ENCODE measurements around the gene LRP5. TPM values are rescaled to one million over a fixed set of nuclear protein-coding genes. Genes with fewer than 3 reads are reported as not detected.

Gene LRP5
- total RNA-seq, 2 experiments from 2014 or later = 37.1 to 46.3 TPM

- ATAC-seq (no peak), DNase-seq (no peak)
These were observed 13.5 kb downstream of the LRP5 start for GRCh38 chr11:68325907-68326220.

GRCh38 chr11:68326334-68327215, 14.2 kb downstream of the LRP5 start:
- ATAC-seq (no peak), DNase-seq (no peak)
- no peak overlapping the region for H3K27ac Mint-ChIP-seq
- POLR2A ChIA-PET = interaction anchor here (1.0 kb wide), 1 partner anchor 10 kb away, joined by 3 read pairs; no protein-coding TSS in a partner anchor
- H3K4me1 Mint-ChIP-seq (ENCODE audit: low read depth) = peaks cover 56% of the 10 kb centered on the region
- CTCF ChIA-PET = interaction anchor here (1.1 to 1.4 kb wide), 2 partner anchors 10 to 28 kb away, joined by 3 read pairs; no protein-coding TSS in a partner anchor
- H3K9me3 Mint-ChIP-seq (ENCODE audit: insufficient read depth) = no peaks in the 10 kb centered on the region
- no peaks in the 10 kb centered on the region for H3K27me3 Mint-ChIP-seq (ENCODE audit: low read depth)
- H3K4me3 Mint-ChIP-seq = no peak overlapping the region
- peaks cover 15% of the 10 kb centered on the region for H3K36me3 Mint-ChIP-seq (ENCODE audit: low read depth)

More at GRCh38 chr11:68325907-68326220, 13.5 kb downstream of the LRP5 start:
- ChIA-PET CTCF (interaction anchor here (1.4 kb wide), 1 partner anchor 9 kb away, joined by 3 read pairs; no protein-coding TSS in a partner anchor), POLR2A (no interaction called here)
- Mint-ChIP-seq H3K4me3 (no peak overlapping the region), H3K36me3 (ENCODE audit: low read depth) (peaks cover 19% of the 10 kb centered on the region), H3K27ac (peak overlapping the region; percentile 40), H3K9me3 (ENCODE audit: insufficient read depth) (no peaks in the 10 kb centered on the region), H3K27me3 (ENCODE audit: low read depth) (no peaks in the 10 kb centered on the region), H3K4me1 (ENCODE audit: low read depth) (peaks cover 49% of the 10 kb centered on the region)

GRCh38 chr11:68327586-68328370, 15.4 kb downstream of the LRP5 start:
- POLR2A ChIA-PET = interaction anchor here (0.7 kb wide), 2 partner anchors 10 to 11 kb away, joined by 3 read pairs; no protein-coding TSS in a partner anchor
- H3K4me3 Mint-ChIP-seq = peak overlapping the region; percentile 55
- no peaks in the 10 kb centered on the region for H3K9me3 Mint-ChIP-seq (ENCODE audit: insufficient read depth)
- no peaks in the 10 kb centered on the region for H3K27me3 Mint-ChIP-seq (ENCODE audit: low read depth)
- no peak for ATAC-seq
- H3K27ac Mint-ChIP-seq = peak overlapping the region; percentile 56
- no peak for DNase-seq
- H3K4me1 Mint-ChIP-seq (ENCODE audit: low read depth) = peaks cover 66% of the 10 kb centered on the region
- CTCF ChIA-PET = interaction anchor here (0.8 to 1.4 kb wide), 6 partner anchors 8 to 76 kb away, joined by 3 to 6 read pairs (median 3); no protein-coding TSS in a partner anchor
- peaks cover 13% of the 10 kb centered on the region for H3K36me3 Mint-ChIP-seq (ENCODE audit: low read depth)

GRCh38 chr11:68328374-68329091, 16.1 kb downstream of the LRP5 start:
- CTCF ChIA-PET = interaction anchor here (0.8 to 1.8 kb wide), 6 partner anchors 8 to 77 kb away, joined by 3 to 6 read pairs (median 4); no protein-coding TSS in a partner anchor
- Mint-ChIP-seq H3K36me3 (ENCODE audit: low read depth) (peaks cover 16% of the 10 kb centered on the region), H3K4me3 (peak overlapping the region; percentile 55), H3K27me3 (ENCODE audit: low read depth) (no peaks in the 10 kb centered on the region), H3K9me3 (ENCODE audit: insufficient read depth) (no peaks in the 10 kb centered on the region), H3K27ac (peak overlapping the region; percentile 79), H3K4me1 (ENCODE audit: low read depth) (peaks cover 73% of the 10 kb centered on the region)
- POLR2A ChIA-PET = interaction anchor here (0.7 kb wide), 1 partner anchor 12 kb away, joined by 3 read pairs; no protein-coding TSS in a partner anchor
- peak; percentile 38 for ATAC-seq
- DNase-seq = peak; percentile 62

- CTCF ChIA-PET = interaction anchor here (1.8 kb wide), 1 partner anchor 56 kb away, joined by 5 read pairs; no protein-coding TSS in a partner anchor
- Mint-ChIP-seq H3K4me3 (no peak overlapping the region), H3K36me3 (ENCODE audit: low read depth) (peaks cover 20% of the 10 kb centered on the region), H3K27ac (no peak overlapping the region), H3K9me3 (ENCODE audit: insufficient read depth) (no peaks in the 10 kb centered on the region), H3K27me3 (ENCODE audit: low read depth) (no peaks in the 10 kb centered on the region), H3K4me1 (ENCODE audit: low read depth) (peaks cover 83% of the 10 kb centered on the region)
- DNase-seq = no peak
- ATAC-seq = no peak
- POLR2A ChIA-PET = no interaction called here
These were observed 17.1 kb downstream of the LRP5 start for GRCh38 chr11:68329536-68329935.

GRCh38 chr11:68329978-68330699, 17.7 kb downstream of the LRP5 start:
- Mint-ChIP-seq H3K4me3 (no peak overlapping the region), H3K36me3 (ENCODE audit: low read depth) (peaks cover 20% of the 10 kb centered on the region), H3K9me3 (ENCODE audit: insufficient read depth) (no peaks in the 10 kb centered on the region), H3K27ac (peak overlapping the region; percentile 88), H3K27me3 (ENCODE audit: low read depth) (no peaks in the 10 kb centered on the region), H3K4me1 (ENCODE audit: low read depth) (peaks cover 83% of the 10 kb centered on the region)
- ChIA-PET CTCF (interaction anchor here (1.8 kb wide), 1 partner anchor 55 kb away, joined by 5 read pairs; no protein-coding TSS in a partner anchor), POLR2A (no interaction called here)
- ATAC-seq (no peak), DNase-seq (no peak)

- no peak for DNase-seq
- Mint-ChIP-seq H3K9me3 (ENCODE audit: insufficient read depth) (no peaks in the 10 kb centered on the region), H3K4me1 (ENCODE audit: low read depth) (peaks cover 87% of the 10 kb centered on the region), H3K27me3 (ENCODE audit: low read depth) (no peaks in the 10 kb centered on the region), H3K4me3 (peak overlapping the region; percentile 59), H3K27ac (peak overlapping the region; percentile 88), H3K36me3 (ENCODE audit: low read depth) (peaks cover 23% of the 10 kb centered on the region)
- POLR2A ChIA-PET = no interaction called here
- CTCF ChIA-PET = interaction anchor here (1.0 to 1.9 kb wide), 5 partner anchors 15 to 129 kb away, joined by 3 to 6 read pairs (median 4); partner anchors contain the start of genes C11orf24 and PPP6R3
- ATAC-seq = peak; percentile 25
These were observed 18.4 kb downstream of the LRP5 start for GRCh38 chr11:68330700-68331337.

- H3K27me3 Mint-ChIP-seq (ENCODE audit: low read depth) = no peaks in the 10 kb centered on the region
- H3K4me3 Mint-ChIP-seq = peak overlapping the region; percentile 59
- ChIA-PET CTCF (interaction anchor here (1.0 to 1.9 kb wide), 6 partner anchors 9 to 129 kb away, joined by 3 to 6 read pairs (median 3); partner anchors contain the start of genes C11orf24 and PPP6R3), POLR2A (no interaction called here)
- peaks cover 25% of the 10 kb centered on the region for H3K36me3 Mint-ChIP-seq (ENCODE audit: low read depth)
- peak overlapping the region; percentile 88 for H3K27ac Mint-ChIP-seq
- H3K4me1 Mint-ChIP-seq (ENCODE audit: low read depth) = peaks cover 89% of the 10 kb centered on the region
- DNase-seq = peak; percentile 52
- peak; percentile 66 for ATAC-seq
- H3K9me3 Mint-ChIP-seq (ENCODE audit: insufficient read depth) = no peaks in the 10 kb centered on the region
These were observed 19.1 kb downstream of the LRP5 start for GRCh38 chr11:68331338-68331947.

- no peak for DNase-seq
- peaks cover 90% of the 10 kb centered on the region for H3K4me1 Mint-ChIP-seq (ENCODE audit: low read depth)
- H3K4me3 Mint-ChIP-seq = no peak overlapping the region
- H3K27ac Mint-ChIP-seq = peak overlapping the region; percentile 88
- no peak for ATAC-seq
- peaks cover 25% of the 10 kb centered on the region for H3K36me3 Mint-ChIP-seq (ENCODE audit: low read depth)
- no peaks in the 10 kb centered on the region for H3K9me3 Mint-ChIP-seq (ENCODE audit: insufficient read depth)
- POLR2A ChIA-PET = no interaction called here
- CTCF ChIA-PET = interaction anchor here (1.1 to 1.9 kb wide), 4 partner anchors 9 to 125 kb away, joined by 3 to 4 read pairs (median 4); no protein-coding TSS in a partner anchor
- H3K27me3 Mint-ChIP-seq (ENCODE audit: low read depth) = no peaks in the 10 kb centered on the region
These were observed 19.8 kb downstream of the LRP5 start for GRCh38 chr11:68332186-68332585.

- ChIA-PET POLR2A (no interaction called here), CTCF (interaction anchor here (1.7 kb wide), 1 partner anchor 126 kb away, joined by 4 read pairs; no protein-coding TSS in a partner anchor)
- Mint-ChIP-seq H3K4me1 (ENCODE audit: low read depth) (peaks cover 90% of the 10 kb centered on the region), H3K27me3 (ENCODE audit: low read depth) (no peaks in the 10 kb centered on the region), H3K27ac (peak overlapping the region; percentile 78), H3K4me3 (peak overlapping the region; percentile 45), H3K36me3 (ENCODE audit: low read depth) (peaks cover 25% of the 10 kb centered on the region), H3K9me3 (ENCODE audit: insufficient read depth) (no peaks in the 10 kb centered on the region)
- DNase-seq (no peak), ATAC-seq (no peak)
These were observed 20.8 kb downstream of the LRP5 start for GRCh38 chr11:68333173-68333572.
